Endometrial microvascular endothelial cells (primary cell): ENCODE results near the gene HMGCS2. TPM values are rescaled to one million over a fixed set of nuclear protein-coding genes. Genes with fewer than 3 reads are reported as not detected.

Source experiments
- in situ Hi-C: cut with HindIII; loops from 2 replicates; pipeline ENCODE4 v1.10.0; 2017; ENCODE audit warnings: low sequenced_read_pairs, low pct_unique_long_range_greater_than_20kb; ENCODE audit errors: inconsistent ontology term
- total RNA-seq: library from RNA; depleted of rRNA; stranded (reverse); fragments of >200 nt; gene quantifications from one replicate; pipeline ENCODE4 v1.2.3, GENCODE V29; 2015; ENCODE audit errors: inconsistent ontology term

The HMGCS2 gene
- total RNA-seq, 1 donor from 2014 or later: not detected

DNA sequence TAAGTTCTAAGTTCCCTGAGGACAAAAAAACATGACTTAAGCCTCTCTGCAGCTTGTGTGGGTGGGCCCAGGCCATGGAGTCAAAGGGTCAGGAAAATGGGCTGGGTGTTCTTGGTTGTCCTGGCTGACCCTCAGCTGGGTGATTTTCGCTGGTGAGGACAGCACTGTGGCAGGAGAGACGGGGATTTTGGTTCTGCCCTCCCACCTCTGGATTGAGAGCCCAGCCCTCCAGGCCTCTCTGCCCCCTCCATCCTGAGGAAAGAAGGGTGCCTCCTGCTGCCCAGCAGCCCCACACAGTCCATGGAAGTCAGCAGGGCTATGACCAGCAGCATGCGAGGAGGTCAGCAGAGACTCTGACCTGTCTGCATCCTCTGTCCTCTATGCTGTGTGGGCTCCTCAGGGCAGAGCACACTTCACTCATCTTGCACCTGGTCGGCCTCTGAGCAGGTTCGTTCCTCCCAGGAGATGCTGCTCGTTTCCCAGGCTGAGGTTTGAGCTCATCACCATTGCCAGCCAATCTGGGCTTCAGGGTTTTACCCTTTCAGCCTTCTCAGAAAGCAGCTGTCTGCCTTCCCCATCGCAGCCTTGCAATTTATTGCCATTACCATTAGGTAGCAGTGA is 30.5 kb downstream of the HMGCS2 start:
- in situ Hi-C loops: no loop called here

DNA sequence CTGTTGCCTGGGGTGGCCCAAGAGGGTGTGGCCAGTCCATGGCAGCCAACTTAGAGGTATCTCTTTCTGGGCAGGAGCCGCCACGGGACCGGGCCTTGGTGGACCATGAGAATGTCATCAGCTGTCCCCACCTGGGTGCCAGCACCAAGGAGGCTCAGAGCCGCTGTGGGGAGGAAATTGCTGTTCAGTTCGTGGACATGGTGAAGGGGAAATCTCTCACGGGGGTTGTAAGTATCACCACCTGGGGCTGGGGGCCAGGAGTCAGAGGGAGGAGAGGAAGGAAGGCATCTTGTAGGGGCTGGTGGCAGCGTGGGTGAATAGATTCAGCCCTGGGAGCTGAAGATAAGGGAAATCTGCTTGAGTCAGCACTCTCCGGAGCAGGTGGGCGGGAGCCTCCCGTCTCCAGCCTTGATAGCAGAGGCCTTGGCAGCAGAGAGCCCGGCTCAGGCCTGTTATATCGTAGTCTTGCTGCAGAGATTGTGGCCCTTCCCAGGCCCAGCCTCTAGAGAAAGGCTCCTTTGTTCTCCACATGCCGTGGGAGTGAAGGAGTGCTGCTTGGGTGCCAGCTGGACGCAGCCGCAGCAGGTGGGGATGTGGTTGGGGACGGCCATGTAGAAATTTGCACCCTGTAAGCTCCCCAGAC is 31.5 kb downstream of the HMGCS2 start:
- in situ Hi-C loops: no loop called here

DNA sequence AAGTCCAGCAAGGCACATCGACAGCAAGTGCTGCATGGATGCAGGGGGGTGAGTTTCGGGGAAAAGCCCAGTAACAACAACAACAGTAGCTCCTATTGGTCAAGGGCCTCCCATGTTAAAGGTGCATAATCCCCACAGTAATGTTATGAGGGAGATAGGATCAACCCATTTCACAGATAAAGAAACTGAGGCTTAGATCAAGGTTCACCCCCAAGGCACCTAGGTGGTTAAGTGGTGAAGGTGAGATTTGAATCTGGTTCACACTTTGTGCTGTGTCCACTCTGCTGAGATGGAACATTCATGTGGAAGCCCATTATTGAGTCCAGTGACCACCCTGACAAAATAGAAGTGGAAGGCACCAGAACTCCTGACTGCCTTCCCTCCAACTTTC is 32.1 kb downstream of the HMGCS2 start:
- in situ Hi-C loops: no loop called here

DNA sequence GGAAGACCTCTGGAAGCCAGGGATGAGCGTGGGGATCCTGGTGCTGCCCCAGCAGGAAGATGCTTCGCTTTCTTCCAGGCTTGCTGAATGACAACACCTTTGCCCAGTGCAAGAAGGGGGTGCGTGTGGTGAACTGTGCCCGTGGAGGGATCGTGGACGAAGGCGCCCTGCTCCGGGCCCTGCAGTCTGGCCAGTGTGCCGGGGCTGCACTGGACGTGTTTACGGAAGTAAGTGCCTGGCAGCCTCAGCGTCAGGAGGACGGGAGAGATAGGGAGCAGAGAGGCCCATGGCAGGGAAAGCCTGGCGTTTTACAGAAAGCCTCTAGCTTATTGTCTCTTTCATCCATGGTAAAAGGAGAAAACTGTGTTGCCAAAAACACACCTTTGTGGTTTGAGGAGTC is 33.5 kb downstream of the HMGCS2 start:
- in situ Hi-C loops: no loop called here

DNA sequence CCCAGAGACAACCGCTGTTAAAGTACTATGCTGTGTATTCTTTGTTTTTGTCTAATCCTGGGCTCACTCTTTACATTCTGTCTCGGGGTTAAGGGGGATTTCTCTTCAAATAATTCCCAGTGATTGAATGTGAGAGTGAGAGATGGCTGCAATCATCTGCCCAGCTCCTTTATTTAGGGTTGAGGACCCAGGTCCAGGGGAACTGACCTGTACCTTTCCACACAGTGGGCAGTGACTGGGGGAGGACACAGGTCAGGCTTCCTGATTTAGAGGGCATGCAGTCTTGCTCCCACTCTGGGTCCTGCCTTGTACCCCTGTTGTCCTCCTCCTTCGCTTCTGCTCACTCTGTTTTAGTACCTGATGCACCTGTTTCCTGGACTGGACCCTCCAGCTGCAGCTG is 35.0 kb downstream of the HMGCS2 start:
- in situ Hi-C loops: no loop called here

DNA sequence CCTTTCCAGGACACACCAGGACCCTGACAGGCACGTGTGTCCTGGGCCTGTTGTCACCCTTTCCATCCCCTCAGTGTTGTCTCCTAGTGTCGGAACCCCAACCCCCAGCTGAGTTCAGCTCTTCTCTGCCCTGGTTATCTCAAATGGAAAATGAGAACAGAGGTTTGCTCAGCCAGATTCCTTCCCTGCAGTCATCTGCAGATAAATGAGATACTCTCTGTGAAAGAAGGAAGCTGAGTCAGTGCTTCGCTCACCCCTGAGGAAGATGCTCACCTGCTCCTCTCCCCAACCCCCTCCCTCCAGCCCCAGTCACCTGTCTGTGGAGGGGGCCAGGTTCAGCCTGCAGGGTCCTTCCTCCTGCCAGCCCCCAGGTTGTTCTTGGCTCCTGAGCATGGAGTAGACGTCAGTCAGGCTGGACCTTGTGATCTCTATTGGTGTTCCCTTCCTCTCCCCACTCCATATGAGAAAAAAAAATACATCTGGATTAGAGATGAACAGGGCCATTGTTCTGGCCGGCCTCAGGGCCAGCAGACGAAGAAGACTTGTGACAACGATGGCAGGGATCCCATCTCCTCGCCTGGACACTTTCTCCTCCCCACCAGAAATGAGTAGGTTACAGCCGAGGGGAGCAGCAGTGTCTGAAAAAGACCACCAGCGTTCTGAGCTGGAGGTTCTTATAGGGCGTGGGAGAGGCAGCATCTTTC is 36.1 kb downstream of the HMGCS2 start:
- in situ Hi-C loops: no loop called here

DNA sequence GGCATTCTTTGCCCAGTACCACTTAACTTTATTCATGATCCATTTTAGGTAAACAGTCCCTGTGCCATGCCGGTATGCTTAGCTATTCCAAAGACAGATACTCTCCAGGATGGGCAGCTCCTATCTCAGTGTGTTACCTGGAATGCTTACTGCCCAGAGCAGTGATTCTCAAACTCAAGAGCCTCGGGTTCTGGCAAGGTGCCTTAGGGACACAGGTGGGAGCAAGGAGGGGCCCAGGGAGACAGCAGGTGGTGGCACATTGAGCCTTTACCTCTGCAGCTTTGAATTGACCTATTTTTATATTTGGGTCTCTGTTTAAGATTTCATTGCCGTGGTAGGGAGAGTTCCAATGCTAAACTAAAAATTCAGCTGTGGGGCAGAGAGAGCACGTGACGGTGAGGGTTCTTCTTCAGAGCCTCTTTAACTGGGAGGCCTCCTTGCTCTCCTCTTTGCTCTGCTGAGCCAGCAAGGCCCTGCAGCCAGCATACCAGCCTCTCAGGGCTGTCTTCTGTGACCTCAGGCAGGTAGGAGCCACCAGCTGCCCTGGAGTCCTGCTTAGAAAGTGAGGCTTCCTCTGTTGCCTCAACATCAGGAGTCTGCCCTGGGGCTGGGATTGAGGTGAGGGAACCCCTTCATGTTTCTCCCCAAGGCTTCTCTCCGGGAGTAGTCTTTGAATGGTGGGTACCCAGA is 36.8 kb downstream of the HMGCS2 start:
- in situ Hi-C loops: no loop called here

DNA sequence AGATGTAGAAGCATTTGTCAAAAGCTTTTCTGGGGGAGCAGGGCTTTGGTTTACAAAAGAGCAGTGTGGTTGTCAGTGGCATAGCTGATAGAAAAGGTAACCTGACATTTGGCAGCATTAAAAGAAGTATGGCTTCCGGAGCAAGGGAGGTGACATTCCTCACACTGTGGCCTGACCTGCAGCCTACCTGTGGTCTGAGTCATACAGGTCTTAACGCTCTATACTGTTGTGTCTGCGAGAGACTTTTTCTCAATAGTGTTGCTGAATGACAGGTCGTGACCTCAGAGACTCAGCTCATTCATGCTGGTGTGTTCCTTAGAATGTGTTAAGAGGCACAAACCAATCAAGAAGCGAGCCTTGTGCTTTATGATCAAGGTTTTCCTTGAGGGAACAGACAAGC is 37.6 kb downstream of the HMGCS2 start:
- in situ Hi-C loops: no loop called here

DNA sequence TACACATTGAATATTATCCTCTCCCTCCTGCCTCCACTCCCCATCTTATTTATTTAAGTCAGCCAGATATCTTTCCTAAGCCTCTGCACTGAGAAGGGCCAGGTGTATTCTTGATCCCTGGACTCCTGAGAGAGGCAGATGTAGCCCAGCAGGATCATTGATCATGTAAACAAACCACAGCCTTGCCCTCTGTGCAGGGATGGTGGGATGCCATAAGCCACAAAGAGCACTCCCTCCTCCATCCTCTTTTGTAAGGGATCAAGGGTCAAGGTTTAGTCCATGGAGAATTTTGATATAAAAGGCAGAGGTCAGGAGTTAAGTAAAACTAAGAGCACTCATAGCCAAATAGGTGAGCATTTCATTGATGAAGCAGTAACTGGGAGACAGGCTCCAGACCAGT is 39.7 kb downstream of the HMGCS2 start:
- in situ Hi-C loops: loop anchor here (10.0 kb wide), 1 partner anchor 54 kb away; no protein-coding TSS in a partner anchor

DNA sequence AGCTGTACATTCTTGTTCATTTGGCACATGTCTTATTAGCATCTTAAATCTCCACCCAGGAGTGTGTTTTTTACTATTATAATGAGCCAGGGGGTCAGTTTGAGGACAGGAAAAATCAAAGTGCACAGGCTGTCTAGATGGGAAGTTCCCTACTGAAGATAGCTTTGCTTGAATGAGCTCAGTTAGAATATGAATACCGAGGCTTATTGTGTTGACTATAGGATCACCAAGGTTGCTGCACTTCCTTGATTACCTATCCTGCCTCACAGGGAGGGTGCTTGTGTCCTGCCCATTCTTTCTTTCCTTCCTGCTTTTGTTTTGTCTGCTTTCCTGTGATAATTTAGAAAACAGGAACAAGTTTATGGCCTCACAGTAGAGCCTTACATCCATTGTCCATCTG is 40.7 kb downstream of the HMGCS2 start:
- in situ Hi-C loops: loop anchor here (10.0 kb wide), 1 partner anchor 53 kb away; no protein-coding TSS in a partner anchor

DNA sequence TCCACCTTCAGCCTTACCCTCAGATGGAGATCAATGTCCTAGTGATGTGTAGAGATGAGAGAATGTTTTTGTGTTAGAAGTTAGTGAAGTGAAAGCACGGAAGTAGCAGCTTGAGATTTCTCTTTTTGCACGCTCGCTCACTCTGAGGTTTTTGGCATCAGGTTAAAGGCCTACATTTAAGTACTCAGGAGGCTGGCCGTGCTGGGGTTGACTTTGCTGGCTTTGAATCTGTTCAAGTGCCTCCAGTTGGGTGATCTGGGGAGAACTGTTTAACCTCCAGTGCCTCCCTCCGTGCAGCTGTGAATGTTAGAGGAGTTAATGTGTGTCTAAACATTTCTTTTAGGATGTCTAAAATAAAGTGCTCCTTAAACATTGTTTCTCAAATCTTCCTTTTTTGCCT is 43.1 kb downstream of the HMGCS2 start:
- in situ Hi-C loops: loop anchor here (10.0 kb wide), 1 partner anchor 51 kb away; no protein-coding TSS in a partner anchor

DNA sequence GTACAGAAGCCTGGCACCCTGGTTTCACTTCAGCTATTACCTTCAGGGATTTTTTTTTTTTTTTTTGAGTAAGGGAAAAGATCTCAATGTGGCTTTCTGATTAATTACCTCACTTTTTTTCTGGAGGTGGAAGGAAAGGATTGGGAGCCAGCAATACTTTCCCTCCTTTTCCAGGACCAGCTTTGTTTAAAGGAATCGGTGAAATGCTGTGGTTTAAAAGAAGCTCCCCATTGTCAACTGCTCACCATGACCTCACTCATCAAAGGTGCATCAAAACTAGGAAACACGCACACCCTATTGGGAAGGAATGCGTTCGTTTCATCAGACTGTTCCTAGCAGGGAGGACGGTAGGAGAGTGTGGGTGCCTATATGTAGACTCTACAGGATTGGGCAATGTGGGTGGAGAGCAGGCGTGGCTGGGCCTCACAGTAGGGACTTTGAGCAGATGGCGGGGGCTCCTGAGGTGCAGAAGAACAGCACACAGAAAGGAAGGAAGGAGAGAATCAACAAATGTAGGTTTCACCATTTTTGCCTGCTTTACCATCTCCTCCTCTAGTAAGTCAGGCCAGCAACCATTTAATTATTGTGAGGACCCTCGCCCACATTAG is 44.0 kb downstream of the HMGCS2 start:
- in situ Hi-C loops: loop anchor here (10.0 kb wide), 1 partner anchor 50 kb away; no protein-coding TSS in a partner anchor

DNA sequence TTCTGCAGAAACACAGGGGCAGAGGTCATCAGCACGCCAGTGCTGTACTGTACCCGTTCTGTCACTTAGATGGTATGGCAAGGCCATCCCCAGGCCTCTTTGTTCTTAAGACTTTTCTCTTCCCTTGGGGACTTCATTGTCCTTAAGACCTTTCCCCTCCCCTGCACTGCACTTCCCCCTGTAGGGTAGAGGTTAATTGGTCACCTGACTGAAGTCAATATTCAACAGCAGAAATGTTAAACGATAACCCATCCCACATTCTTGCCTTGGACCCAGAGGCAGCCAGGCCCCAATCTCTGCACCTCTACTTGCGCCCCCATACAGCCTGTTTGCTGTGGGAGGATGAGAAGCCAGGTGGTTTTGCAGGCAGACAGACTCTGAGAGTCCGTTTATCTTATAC is 46.8 kb downstream of the HMGCS2 start:
- in situ Hi-C loops: loop anchor here (10.0 kb wide), 1 partner anchor 47 kb away; no protein-coding TSS in a partner anchor

DNA sequence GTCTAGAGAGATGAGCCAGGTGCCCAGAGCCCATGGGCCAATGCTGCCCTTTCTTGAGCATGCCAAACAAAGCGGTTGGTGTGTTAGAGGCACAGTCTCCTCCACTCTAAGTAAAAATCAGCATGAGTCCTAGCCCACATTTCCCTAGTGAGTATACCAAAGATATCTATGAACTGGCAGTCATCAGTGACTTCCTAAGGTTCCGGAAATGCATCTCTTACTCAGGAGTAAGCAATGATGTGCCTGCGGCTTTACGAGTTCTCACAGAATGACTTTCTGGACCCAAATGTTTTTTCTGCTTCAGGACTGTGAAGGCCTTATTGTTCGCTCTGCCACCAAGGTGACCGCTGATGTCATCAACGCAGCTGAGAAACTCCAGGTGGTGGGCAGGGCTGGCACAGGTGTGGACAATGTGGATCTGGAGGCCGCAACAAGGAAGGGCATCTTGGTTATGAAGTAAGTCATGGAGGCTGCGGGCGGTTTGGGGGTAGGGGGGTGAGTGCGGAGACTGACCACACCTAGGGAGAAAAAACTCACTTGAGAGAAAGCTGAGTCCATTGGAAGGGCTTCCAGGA is 47.8 kb downstream of the HMGCS2 start:
- in situ Hi-C loops: loop anchor here (10.0 kb wide), 1 partner anchor 46 kb away; no protein-coding TSS in a partner anchor

DNA sequence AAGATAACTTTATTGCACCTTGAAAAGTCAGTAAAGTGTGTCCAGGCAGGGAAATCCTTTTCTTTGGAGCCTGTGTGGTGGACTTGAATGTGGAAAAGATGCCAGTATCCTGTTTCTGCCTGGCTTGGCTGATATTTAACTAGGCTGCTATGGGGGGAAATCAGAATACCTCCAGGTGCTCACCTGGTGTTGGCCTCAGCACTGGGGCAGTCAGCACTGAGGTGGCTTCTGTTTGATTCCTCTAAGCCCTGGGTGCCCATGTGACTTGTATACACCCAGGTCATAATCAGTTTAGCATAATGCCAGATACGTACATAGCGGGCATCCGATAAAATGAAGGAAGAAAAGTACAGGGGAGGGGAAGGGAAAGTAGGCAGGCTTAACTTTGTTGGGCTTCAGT is 49.7 kb downstream of the HMGCS2 start:
- in situ Hi-C loops: no loop called here

DNA sequence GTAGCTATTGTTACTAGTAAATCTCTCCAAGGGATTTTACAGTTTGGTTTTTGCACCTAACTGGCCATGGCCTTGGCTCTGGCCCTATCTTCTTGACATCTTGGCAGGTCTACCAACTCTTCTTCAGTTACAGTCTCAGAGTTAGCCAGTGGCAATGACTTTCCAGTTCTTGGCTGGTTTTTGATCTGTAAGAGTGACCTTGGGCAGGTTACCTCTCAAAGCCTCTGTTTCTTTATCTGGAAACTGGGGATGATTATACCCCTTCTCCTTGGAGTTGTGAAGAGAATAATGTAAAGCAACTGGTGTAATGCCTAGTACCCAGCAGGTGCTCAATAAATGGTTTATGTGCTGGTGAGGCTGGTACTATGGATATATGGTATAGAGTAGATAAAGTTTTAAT is 50.3 kb downstream of the HMGCS2 start:
- in situ Hi-C loops: no loop called here

DNA sequence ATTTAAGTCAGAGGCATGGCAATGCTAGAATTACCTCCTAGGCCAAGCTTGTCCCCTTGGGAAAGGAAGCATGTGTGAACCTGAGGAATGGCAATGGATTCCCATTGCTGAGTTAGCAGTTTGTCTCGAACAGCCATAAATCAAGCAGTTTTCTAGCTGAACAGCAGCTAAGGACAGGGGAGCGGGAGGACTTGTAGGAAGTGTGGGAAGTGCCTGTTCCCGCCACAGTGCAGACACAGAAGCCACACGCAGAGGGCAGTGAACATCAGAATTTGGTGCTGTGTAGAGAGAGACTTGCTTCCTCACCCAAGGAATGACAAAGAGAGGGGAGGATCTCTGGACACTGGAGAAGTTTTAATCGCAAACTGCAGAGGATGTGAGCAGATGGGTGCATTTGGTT is 53.2 kb downstream of the HMGCS2 start:
- in situ Hi-C loops: no loop called here

DNA sequence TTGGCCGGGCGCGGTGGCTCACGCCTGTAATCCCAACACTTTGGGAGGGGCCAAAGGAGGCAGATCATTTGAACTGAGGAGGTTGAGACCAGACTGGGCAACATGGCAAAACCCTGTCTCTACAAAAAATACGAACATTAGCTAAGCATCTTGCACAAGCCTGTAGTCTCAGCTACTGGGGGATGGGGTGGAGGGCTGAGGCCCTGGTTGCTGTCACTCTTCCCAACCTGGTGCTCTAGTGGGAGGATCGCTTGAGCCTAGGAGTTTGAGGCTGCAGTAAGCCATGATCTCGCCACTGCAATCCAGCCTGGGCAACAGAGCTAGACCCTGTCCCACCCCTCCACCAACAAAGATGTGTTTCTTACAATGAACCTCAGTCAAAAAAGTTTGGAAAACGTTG is 54.1 kb downstream of the HMGCS2 start:
- in situ Hi-C loops: no loop called here
